ACHN (cell line): ENCODE data around the gene CYB561D1.

Source experiments
- DNase-seq: peaks from one replicate; pipeline ENCODE4 v3.0.0-alpha.2; 2015
- in situ Hi-C: cut with HindIII; loops from 2 replicates; pipeline ENCODE4 v1.10.0; 2017; ENCODE audit warnings: low sequenced_read_pairs, low pct_ligation_motif_present, low pct_unique_long_range_greater_than_20kb

The CYB561D1 gene

GRCh38 chr1:109495738-109496137 is 1.8 kb downstream of the CYB561D1 start:
- no peak for DNase-seq
- in situ Hi-C loops: no loop called here

GRCh38 chr1:109497449-109498160 is 3.7 kb downstream of the CYB561D1 start:
- DNase-seq: no peak
- in situ Hi-C loops: no loop called here

GRCh38 chr1:109498161-109498801 is 4.4 kb downstream of the CYB561D1 start:
- DNase-seq: peak; percentile 41
- in situ Hi-C loops: no loop called here

GRCh38 chr1:109499081-109499480 is 5.2 kb downstream of the CYB561D1 start:
- in situ Hi-C loops: no loop called here
- DNase-seq: no peak

- DNase-seq: peak; percentile 78
- in situ Hi-C loops: no loop called here
Observed at GRCh38 chr1:109499661-109500536, 6.0 kb downstream of the CYB561D1 start.

- in situ Hi-C loops: no loop called here
- no peak for DNase-seq
Observed at GRCh38 chr1:109500941-109501381, 7.1 kb downstream of the CYB561D1 start.

- in situ Hi-C loops: no loop called here
Observed at GRCh38 chr1:109501644-109502363, 7.9 kb downstream of the CYB561D1 start.

GRCh38 chr1:109502364-109502851 is 8.5 kb downstream of the CYB561D1 start:
- in situ Hi-C loops: no loop called here
- no peak for DNase-seq

More at GRCh38 chr1:109501644-109502363, 7.9 kb downstream of the CYB561D1 start:
- DNase-seq: no peak

GRCh38 chr1:109503935-109504334 is 10.0 kb downstream of the CYB561D1 start:
- in situ Hi-C loops: no loop called here
- no peak for DNase-seq

- in situ Hi-C loops: no loop called here
- no peak for DNase-seq
Observed at GRCh38 chr1:109504974-109505373, 11.1 kb downstream of the CYB561D1 start.

- DNase-seq: no peak
- in situ Hi-C loops: no loop called here
Observed at GRCh38 chr1:109508001-109508872, 14.3 kb downstream of the CYB561D1 start.

- DNase-seq: no peak
- in situ Hi-C loops: no loop called here
Observed at GRCh38 chr1:109508873-109509175, 14.9 kb downstream of the CYB561D1 start.

- in situ Hi-C loops: no loop called here
- DNase-seq: peak; percentile 33
Observed at GRCh38 chr1:109509176-109510134, 15.6 kb downstream of the CYB561D1 start, which contains the start of gene AMIGO1. TSS of gene AMIGO1 (minus strand) at chr1:109509727. CDS start at chr1:109508912, 815 bp downstream.

- in situ Hi-C loops: no loop called here
- no peak for DNase-seq
Observed at GRCh38 chr1:109513110-109513710, 19.3 kb downstream of the CYB561D1 start.

GRCh38 chr1:109514846-109515245 is 21.0 kb downstream of the CYB561D1 start:
- DNase-seq: no peak
- in situ Hi-C loops: no loop called here

GRCh38 chr1:109516872-109517271 is 23.0 kb downstream of the CYB561D1 start:
- in situ Hi-C loops: no loop called here
- DNase-seq: no peak
